H1 (cell line): ENCODE data around the gene ZFAND3. TPM values are rescaled to one million over a fixed set of nuclear protein-coding genes. Genes with fewer than 3 reads are reported as not detected.

Experiments
- CTCF ChIA-PET: fragments of 300-600 bp; sonication (Branson Sonifier 250); formaldehyde crosslinking; loops from one replicate; lab custom pipeline; 2021; ENCODE audit not compliant: partially characterized antibody; lab: Charles Lee
- POLR2A ChIA-PET: fragments of 300-600 bp; sonication (Branson Sonifier 250); formaldehyde crosslinking; loops from one replicate; lab custom pipeline; 2021; ENCODE audit warnings: inconsistent platforms; ENCODE audit not compliant: partially characterized antibody; lab: Charles Lee
- DNase-seq, 2 experiments: peaks; one replicate each; pipeline versions ENCODE4 v3.0.0 to v3.0.0-alpha.2; 2010 to 2022; ENCODE audit warnings: low spot score in 2 of 2, low read depth in 1 of 2, mixed read lengths in 1 of 2
- FAIRE-seq: peaks from 2 replicates; lab custom pipeline; 2011; peaks lifted over from hg19 to GRCh38; lab: Jason Lieb, UNC
- H2AFZ ChIP-seq: 2 replicates; pipeline ENCODE4 v1.8.1; 2012; ENCODE audit warnings: low read length, inconsistent platforms
- H2AK5ac ChIP-seq: 2 replicates; pipeline ENCODE4 v1.6.1; 2013; ENCODE audit warnings: low read depth, low read length
- H2BK120ac ChIP-seq: replicated peaks from 2 replicates; pipeline ENCODE3; 2013; ENCODE audit warnings: low read depth, low read length, inconsistent platforms
- H2BK12ac ChIP-seq: 2 replicates; pipeline ENCODE4 v1.6.1; 2013; ENCODE audit warnings: low read depth, low read length
- H2BK15ac ChIP-seq: 2 replicates; pipeline ENCODE4 v1.6.1; 2013; ENCODE audit warnings: low read length
- H2BK20ac ChIP-seq: 2 replicates; pipeline ENCODE4 v1.6.1; 2013; ENCODE audit warnings: low read length
- H2BK5ac ChIP-seq: 2 replicates; pipeline ENCODE4 v1.6.1; 2013; ENCODE audit warnings: low read depth, low read length
- H3K14ac ChIP-seq: 2 replicates; pipeline ENCODE4 v1.6.1; 2013; ENCODE audit warnings: inconsistent platforms; ENCODE audit not compliant: insufficient read length
- H3K18ac ChIP-seq: 2 replicates; pipeline ENCODE4 v1.6.1; 2013; ENCODE audit warnings: low read length; ENCODE audit errors: extremely low read depth
- H3K23ac ChIP-seq: 2 replicates; pipeline ENCODE4 v1.6.1; 2013; ENCODE audit warnings: inconsistent platforms; ENCODE audit not compliant: insufficient read length
- H3K23me2 ChIP-seq: 2 replicates; pipeline ENCODE4 v1.6.1; 2013; ENCODE audit warnings: low read depth, low read length
- H3K27ac ChIP-seq: 2 replicates; pipeline ENCODE4 v1.6.1; 2011; ENCODE audit warnings: low read depth, low read length, inconsistent platforms
- H3K27me3 ChIP-seq, 4 experiments: replicated peaks in 1 of 4; 1 replicate in 1 of 4; 2 replicates in 3 of 4; pipeline versions ENCODE4 v1.6.1 to v1.8.1; 2011 to 2013; ENCODE audit warnings: low read length in 3 of 4, mild to moderate bottlenecking in 3 of 4, inconsistent platforms in 2 of 4, mixed read lengths in 2 of 4, moderate library complexity in 1 of 4; ENCODE audit not compliant: control insufficient read depth in 3 of 4, insufficient read depth in 3 of 4; ENCODE audit errors: extremely low read depth in 1 of 4
- H3K36me3 ChIP-seq, 4 experiments: 2 replicates each; pipeline versions ENCODE4 v1.6.1 to v1.8.1; 2011 to 2013; ENCODE audit warnings: mild to moderate bottlenecking in 4 of 4, low read length in 3 of 4, moderate library complexity in 2 of 4, control low read depth in 1 of 4, inconsistent platforms in 1 of 4; ENCODE audit not compliant: insufficient read depth in 4 of 4, control insufficient read depth in 2 of 4
- H3K4ac ChIP-seq: replicated peaks from 2 replicates; pipeline ENCODE3; 2013; ENCODE audit warnings: low read length, low read depth, mixed read lengths, inconsistent platforms; ENCODE audit not compliant: insufficient read length
- H3K4me1 ChIP-seq, 4 experiments: replicated peaks in 1 of 4; 1 replicate in 1 of 4; 2 replicates in 3 of 4; pipeline versions ENCODE4 v1.6.1 to v1.8.1; 2011 to 2013; ENCODE audit warnings: low read length in 3 of 4, inconsistent platforms in 2 of 4, mixed read lengths in 1 of 4; ENCODE audit not compliant: insufficient read depth in 4 of 4, control insufficient read depth in 3 of 4
- H3K4me2 ChIP-seq, 2 experiments: 2 replicates each; pipeline versions ENCODE4 v1.6.1 to v1.8.1; 2011 to 2013; ENCODE audit warnings: low read depth in 2 of 2, low read length in 2 of 2, control low read depth in 1 of 2, inconsistent platforms in 1 of 2, mild to moderate bottlenecking in 1 of 2; ENCODE audit not compliant: insufficient read depth in 1 of 2
- H3K4me3 ChIP-seq, 4 experiments: fragments of 200-600, 300-600 bp in 1 of 4; sonication (generic), shearing (Covaris generic), sonication (Bioruptor Twin) in 1 of 4; 2 replicates each; pipeline versions ENCODE4 v1.5.1 to v1.8.1; 2011 to 2016; ENCODE audit warnings: low read length in 4 of 4, low read depth in 3 of 4, control low read depth in 2 of 4, inconsistent platforms in 2 of 4, mild to moderate bottlenecking in 2 of 4, mixed read lengths in 1 of 4, moderate library complexity in 1 of 4; ENCODE audit not compliant: insufficient read depth in 2 of 4; ENCODE audit errors: extremely low read depth in 1 of 4
- H3K56ac ChIP-seq: replicated peaks from 2 replicates; pipeline ENCODE3; 2013; ENCODE audit warnings: low read depth, mild to moderate bottlenecking, mixed read lengths, low read length, inconsistent platforms; ENCODE audit not compliant: insufficient read length
- H3K79me1 ChIP-seq: 2 replicates; pipeline ENCODE4 v1.6.1; 2013; ENCODE audit warnings: low read depth, low read length, control low read depth
- H3K79me2 ChIP-seq, 2 experiments: 2 replicates each; pipeline versions ENCODE4 v1.6.1 to v1.8.1; 2012 to 2013; ENCODE audit warnings: low read length in 2 of 2, mild to moderate bottlenecking in 2 of 2, inconsistent platforms in 1 of 2; ENCODE audit not compliant: insufficient read depth in 2 of 2, control insufficient read depth in 1 of 2
- H3K9ac ChIP-seq, 4 experiments: replicated peaks in 1 of 4; 1 replicate in 1 of 4; 2 replicates in 3 of 4; pipeline versions ENCODE4 v1.6.1 to v1.8.1; 2011 to 2013; ENCODE audit warnings: low read depth in 3 of 4, low read length in 3 of 4, control low read depth in 2 of 4, mild to moderate bottlenecking in 2 of 4, moderate library complexity in 2 of 4, inconsistent platforms in 1 of 4; ENCODE audit errors: extremely low read depth in 1 of 4
- H3K9me3 ChIP-seq, 2 experiments: 2 replicates each; pipeline versions ENCODE4 v1.6.1 to v1.8.1; 2012 to 2013; ENCODE audit warnings: mild to moderate bottlenecking in 2 of 2, moderate library complexity in 2 of 2, control low read depth in 1 of 2, inconsistent platforms in 1 of 2, low read depth in 1 of 2, low read length in 1 of 2, mixed read lengths in 1 of 2; ENCODE audit not compliant: insufficient read depth in 2 of 2
- H4K20me1 ChIP-seq, 2 experiments: replicated peaks in 1 of 2; 2 replicates each; pipeline versions ENCODE3 to v1.8.1; 2011 to 2013; ENCODE audit warnings: inconsistent platforms in 2 of 2, low read length in 2 of 2, mild to moderate bottlenecking in 1 of 2; ENCODE audit not compliant: insufficient read depth in 2 of 2, control insufficient read depth in 1 of 2
- H4K5ac ChIP-seq: 2 replicates; pipeline ENCODE4 v1.6.1; 2013; ENCODE audit warnings: low read length, low read depth, mixed read lengths, inconsistent platforms; ENCODE audit not compliant: insufficient read length
- H4K8ac ChIP-seq: 2 replicates; pipeline ENCODE4 v1.8.0; 2013; ENCODE audit warnings: mild to moderate bottlenecking, moderate library complexity, low read length, inconsistent platforms; ENCODE audit not compliant: insufficient read depth; ENCODE audit errors: extremely low read depth
- H4K91ac ChIP-seq: replicated peaks from 2 replicates; pipeline ENCODE3; 2013; ENCODE audit warnings: low read length, mixed read lengths, inconsistent platforms; ENCODE audit not compliant: insufficient read length
- BRCA1 ChIP-seq: IDR thresholded peaks from 2 replicates; pipeline ENCODE4 v1.6.1; 2012; ENCODE audit warnings: low read depth, low read length, improper control_type of control experiment
- HDAC2 ChIP-seq, 2 experiments: fragments of 300-600 bp in 1 of 2; sonication (generic) in 1 of 2; IDR thresholded peaks; 2 replicates each; pipeline ENCODE4 v1.6.1; 2011 to 2012; ENCODE audit warnings: low read depth in 2 of 2, low read length in 2 of 2, mild to moderate bottlenecking in 2 of 2, moderate library complexity in 2 of 2, borderline replicate concordance in 1 of 2, inconsistent platforms in 1 of 2
- MAFK ChIP-seq: IDR thresholded peaks from 2 replicates; pipeline ENCODE4 v1.6.1; 2012; ENCODE audit warnings: low read depth, mild to moderate bottlenecking, improper control_type of control experiment, low read length
- NANOG ChIP-seq: IDR thresholded peaks from 2 replicates; pipeline ENCODE4 v1.6.1; 2011; ENCODE audit warnings: low read length, low read depth, mild to moderate bottlenecking, inconsistent platforms; ENCODE audit not compliant: insufficient read depth, poor library complexity, severe bottlenecking
- WGBS, 2 experiments: shearing (Covaris generic) in 1 of 2; methylation state at CpG; one replicate each; pipeline versions ENCODE4 v1.1.6 to v1.1.7; 2013 to 2015; ENCODE audit warnings: low lambda C conversion rate in 2 of 2, mixed read lengths in 2 of 2, inconsistent platforms in 1 of 2, low coverage in 1 of 2, missing lambda C conversion rate in 1 of 2; ENCODE audit not compliant: insufficient replicate concordance in 2 of 2, insufficient coverage in 1 of 2, insufficient read length in 1 of 2; ENCODE audit errors: extremely low coverage in 1 of 2, missing lambda C conversion rate in 1 of 2; 5-methylcytosine and 5-hydroxymethylcytosine counted together
- polyA plus RNA-seq, 7 experiments: library from polyadenylated mRNA; depleted of rRNA in 3 of 7; stranded (reverse) in 5 of 7; unstranded in 2 of 7; fragments of >200 nt in 5 of 7; fragments of 200-250 nt in 2 of 7; gene quantifications; 1 replicate in 5 of 7; 2 replicates in 1 of 7; 4 replicates in 1 of 7; pipeline versions ENCODE4 v1.2.1 to v1.2.3, GENCODE V29; 2011 to 2013; ENCODE audit warnings: missing spikeins in 2 of 7, mixed read lengths in 2 of 7
- total RNA-seq: library from RNA; stranded (reverse); fragmentation: NEBNext Ultra II Directional; extraction: Animal tissue kit (Norgen Biotek cat#: 25700); gene quantifications from 2 replicates; pipeline ENCODE4 v1.2.1, GENCODE V29; 2021
- TF ChIP-seq, protein P1 (sequence below): IDR thresholded peaks from 2 replicates; pipeline ENCODE4 v1.6.1; 2011; ENCODE audit warnings: low read depth, mild to moderate bottlenecking, low read length; ENCODE audit not compliant: insufficient read depth

ZFAND3 gene
- total and polyA plus RNA-seq, 2 of the 8 experiments (the other 6 are each of a cell fraction or from before 2014, with no cell fraction given): 13.0 to 51.3 TPM

DNA sequence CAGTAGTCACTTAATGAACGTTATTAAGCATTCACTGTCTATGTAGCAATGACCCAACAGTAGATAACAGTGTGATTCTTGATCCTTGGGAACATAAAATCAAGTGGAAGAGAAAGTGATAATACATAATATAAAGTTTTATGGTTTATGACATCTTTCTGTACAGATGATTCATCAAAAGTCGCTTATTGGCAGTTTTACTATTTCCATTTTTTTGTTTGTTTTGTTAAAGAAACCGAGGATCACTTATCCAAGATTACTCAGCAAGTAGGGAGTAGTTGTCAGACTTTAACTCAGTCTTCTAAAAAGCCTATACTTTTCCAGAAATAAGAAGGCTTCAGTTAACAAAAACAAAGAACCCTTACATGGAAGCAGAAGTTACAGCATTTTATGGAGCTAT lies 260.8 kb downstream of the ZFAND3 start:
- Histone ChIP-seq H3K4me3 (no peak overlapping the region), H2AK5ac (no peak overlapping the region), H4K20me1 (peaks cover 2 to 3% of the 10 kb centered on the region in 2 experiments), H4K91ac (no peak overlapping the region), H4K8ac (no peak overlapping the region), H3K27me3 (no peaks in the 10 kb centered on the region), H3K9me3 (no peaks in the 10 kb centered on the region), H2BK20ac (no peak overlapping the region), H4K5ac (no peak overlapping the region), H3K4me1 (peaks cover 0 to 4% (median 2%) of the 10 kb centered on the region in 4 experiments; a peak in 3 of 7 replicates), H3K79me1 (no peaks in the 10 kb centered on the region), H3K4me2 (no peak overlapping the region), H3K36me3 (no peaks in the 10 kb centered on the region), H3K23me2 (no peaks in the 10 kb centered on the region), H3K18ac (no peak overlapping the region), H2BK15ac (no peak overlapping the region), H2BK120ac (no peak overlapping the region), H3K56ac (no peak overlapping the region), H3K9ac (no peak overlapping the region), H2AFZ (no peak overlapping the region), H3K4ac (no peak overlapping the region), H3K79me2 (no peaks in the 10 kb centered on the region), H2BK5ac (no peak overlapping the region), H3K14ac (no peak overlapping the region), H3K27ac (no peak overlapping the region), H2BK12ac (no peak overlapping the region), H3K23ac (no peak overlapping the region)
- WGBS, 2 experiments: 87% methylated on average over 3 of the region's 3 CpGs; no CpG with 5 or more reads in 1 of the 2 experiments
- TF ChIP-seq, protein P1, sequence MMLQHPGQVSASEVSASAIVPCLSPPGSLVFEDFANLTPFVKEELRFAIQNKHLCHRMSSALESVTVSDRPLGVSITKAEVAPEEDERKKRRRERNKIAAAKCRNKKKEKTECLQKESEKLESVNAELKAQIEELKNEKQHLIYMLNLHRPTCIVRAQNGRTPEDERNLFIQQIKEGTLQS: no peak
- no peak for TF ChIP-seq MAFK
- no peak for TF ChIP-seq HDAC2 (IDR thresholded peaks at IDR 0.05; ENCODE audit: borderline replicate concordance in 1 of 2, low read depth in 2 of 2, low read length in 2 of 2)
- no peak for TF ChIP-seq NANOG
- no peak for TF ChIP-seq BRCA1
- FAIRE-seq (no peak), DNase-seq (no peak)
- POLR2A ChIA-PET: interaction anchor here (0.6 kb wide), 1 partner anchor 149 kb away, joined by 3 read pairs; no protein-coding TSS in a partner anchor
- CTCF ChIA-PET: interaction anchor here (0.9 to 1.1 kb wide), 3 partner anchors 46 to 349 kb away, joined by 3 read pairs; no protein-coding TSS in a partner anchor
